ENCODE measurements around the gene ELFN1. TPM values are rescaled to one million over a fixed set of nuclear protein-coding genes. Genes with fewer than 3 reads are reported as not detected.

The ELFN1 gene
- total and polyA plus RNA-seq, 9 of the 15 experiments (the other 6 are each of a cell fraction or from before 2014, with no cell fraction given) = 0.04 to 0.64 (median 0.18) TPM; not detected in 2

DNA sequence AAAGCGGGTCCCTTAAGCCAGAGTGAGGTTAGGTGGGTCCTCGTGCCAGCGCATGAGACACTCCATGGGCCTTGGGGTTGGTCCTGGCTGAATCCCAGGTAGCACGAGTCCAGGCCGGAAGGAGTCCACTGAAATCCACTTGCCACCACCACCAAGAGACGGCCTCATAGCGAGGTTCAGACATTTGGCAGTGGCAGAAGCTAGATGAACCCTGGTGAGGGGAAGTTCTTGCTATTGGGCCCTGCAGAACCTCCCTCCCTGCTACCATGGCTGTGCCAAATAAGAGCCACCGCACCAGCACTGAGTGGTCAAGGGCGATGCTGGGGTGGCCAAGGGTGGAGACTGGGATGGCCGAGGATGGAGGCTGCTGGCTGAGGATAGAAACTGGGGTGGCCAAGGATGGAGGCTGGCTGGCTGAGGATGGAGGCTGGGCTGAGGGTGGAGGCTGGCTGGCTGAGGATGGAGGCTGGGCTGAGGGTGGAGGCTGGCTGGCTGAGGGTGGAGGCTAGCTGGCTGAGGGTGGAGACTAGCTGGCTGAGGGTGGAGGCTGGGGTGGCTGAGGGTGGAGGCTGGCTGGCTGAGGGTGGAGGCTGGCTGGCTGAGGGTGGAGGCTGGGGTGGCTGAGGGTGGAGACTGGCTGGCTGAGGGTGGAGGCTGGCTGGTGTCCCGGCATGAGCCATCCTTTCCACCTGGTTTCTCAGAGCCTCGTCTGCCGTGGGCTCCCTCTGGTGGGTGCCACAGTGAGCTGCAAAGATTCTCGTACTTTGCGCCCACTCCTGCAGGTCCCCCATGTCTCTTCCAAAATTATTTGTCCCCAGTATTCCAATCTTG, 88.2 kb downstream of the ELFN1 start (continued):
- TF ChIP-seq, protein P1, sequence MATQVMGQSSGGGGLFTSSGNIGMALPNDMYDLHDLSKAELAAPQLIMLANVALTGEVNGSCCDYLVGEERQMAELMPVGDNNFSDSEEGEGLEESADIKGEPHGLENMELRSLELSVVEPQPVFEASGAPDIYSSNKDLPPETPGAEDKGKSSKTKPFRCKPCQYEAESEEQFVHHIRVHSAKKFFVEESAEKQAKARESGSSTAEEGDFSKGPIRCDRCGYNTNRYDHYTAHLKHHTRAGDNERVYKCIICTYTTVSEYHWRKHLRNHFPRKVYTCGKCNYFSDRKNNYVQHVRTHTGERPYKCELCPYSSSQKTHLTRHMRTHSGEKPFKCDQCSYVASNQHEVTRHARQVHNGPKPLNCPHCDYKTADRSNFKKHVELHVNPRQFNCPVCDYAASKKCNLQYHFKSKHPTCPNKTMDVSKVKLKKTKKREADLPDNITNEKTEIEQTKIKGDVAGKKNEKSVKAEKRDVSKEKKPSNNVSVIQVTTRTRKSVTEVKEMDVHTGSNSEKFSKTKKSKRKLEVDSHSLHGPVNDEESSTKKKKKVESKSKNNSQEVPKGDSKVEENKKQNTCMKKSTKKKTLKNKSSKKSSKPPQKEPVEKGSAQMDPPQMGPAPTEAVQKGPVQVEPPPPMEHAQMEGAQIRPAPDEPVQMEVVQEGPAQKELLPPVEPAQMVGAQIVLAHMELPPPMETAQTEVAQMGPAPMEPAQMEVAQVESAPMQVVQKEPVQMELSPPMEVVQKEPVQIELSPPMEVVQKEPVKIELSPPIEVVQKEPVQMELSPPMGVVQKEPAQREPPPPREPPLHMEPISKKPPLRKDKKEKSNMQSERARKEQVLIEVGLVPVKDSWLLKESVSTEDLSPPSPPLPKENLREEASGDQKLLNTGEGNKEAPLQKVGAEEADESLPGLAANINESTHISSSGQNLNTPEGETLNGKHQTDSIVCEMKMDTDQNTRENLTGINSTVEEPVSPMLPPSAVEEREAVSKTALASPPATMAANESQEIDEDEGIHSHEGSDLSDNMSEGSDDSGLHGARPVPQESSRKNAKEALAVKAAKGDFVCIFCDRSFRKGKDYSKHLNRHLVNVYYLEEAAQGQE (IDR thresholded peaks at IDR 0.05; ENCODE audit: borderline replicate concordance) = peak; percentile 37; the same call in 1 of the 2 replicates
- TF ChIP-seq, protein P1 (CRISPR knock-in tag; IDR thresholded peaks at IDR 0.05; ENCODE audit: low read depth) = no peak
- TF ChIP-seq, protein P2, sequence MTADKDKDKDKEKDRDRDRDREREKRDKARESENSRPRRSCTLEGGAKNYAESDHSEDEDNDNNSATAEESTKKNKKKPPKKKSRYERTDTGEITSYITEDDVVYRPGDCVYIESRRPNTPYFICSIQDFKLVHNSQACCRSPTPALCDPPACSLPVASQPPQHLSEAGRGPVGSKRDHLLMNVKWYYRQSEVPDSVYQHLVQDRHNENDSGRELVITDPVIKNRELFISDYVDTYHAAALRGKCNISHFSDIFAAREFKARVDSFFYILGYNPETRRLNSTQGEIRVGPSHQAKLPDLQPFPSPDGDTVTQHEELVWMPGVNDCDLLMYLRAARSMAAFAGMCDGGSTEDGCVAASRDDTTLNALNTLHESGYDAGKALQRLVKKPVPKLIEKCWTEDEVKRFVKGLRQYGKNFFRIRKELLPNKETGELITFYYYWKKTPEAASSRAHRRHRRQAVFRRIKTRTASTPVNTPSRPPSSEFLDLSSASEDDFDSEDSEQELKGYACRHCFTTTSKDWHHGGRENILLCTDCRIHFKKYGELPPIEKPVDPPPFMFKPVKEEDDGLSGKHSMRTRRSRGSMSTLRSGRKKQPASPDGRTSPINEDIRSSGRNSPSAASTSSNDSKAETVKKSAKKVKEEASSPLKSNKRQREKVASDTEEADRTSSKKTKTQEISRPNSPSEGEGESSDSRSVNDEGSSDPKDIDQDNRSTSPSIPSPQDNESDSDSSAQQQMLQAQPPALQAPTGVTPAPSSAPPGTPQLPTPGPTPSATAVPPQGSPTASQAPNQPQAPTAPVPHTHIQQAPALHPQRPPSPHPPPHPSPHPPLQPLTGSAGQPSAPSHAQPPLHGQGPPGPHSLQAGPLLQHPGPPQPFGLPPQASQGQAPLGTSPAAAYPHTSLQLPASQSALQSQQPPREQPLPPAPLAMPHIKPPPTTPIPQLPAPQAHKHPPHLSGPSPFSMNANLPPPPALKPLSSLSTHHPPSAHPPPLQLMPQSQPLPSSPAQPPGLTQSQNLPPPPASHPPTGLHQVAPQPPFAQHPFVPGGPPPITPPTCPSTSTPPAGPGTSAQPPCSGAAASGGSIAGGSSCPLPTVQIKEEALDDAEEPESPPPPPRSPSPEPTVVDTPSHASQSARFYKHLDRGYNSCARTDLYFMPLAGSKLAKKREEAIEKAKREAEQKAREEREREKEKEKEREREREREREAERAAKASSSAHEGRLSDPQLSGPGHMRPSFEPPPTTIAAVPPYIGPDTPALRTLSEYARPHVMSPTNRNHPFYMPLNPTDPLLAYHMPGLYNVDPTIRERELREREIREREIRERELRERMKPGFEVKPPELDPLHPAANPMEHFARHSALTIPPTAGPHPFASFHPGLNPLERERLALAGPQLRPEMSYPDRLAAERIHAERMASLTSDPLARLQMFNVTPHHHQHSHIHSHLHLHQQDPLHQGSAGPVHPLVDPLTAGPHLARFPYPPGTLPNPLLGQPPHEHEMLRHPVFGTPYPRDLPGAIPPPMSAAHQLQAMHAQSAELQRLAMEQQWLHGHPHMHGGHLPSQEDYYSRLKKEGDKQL (CRISPR knock-in tag; IDR thresholded peaks at IDR 0.05; ENCODE audit: borderline replicate concordance) = no peak
- TF ChIP-seq, protein P3, sequence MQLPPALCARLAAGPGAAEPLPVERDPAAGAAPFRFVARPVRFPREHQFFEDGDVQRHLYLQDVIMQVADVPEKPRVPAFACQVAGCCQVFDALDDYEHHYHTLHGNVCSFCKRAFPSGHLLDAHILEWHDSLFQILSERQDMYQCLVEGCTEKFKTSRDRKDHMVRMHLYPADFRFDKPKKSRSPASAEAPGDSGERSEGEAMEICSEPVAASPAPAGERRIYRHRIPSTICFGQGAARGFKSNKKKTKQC (CRISPR knock-in tag; IDR thresholded peaks at IDR 0.05) = no peak
- TF ChIP-seq, protein P4, sequence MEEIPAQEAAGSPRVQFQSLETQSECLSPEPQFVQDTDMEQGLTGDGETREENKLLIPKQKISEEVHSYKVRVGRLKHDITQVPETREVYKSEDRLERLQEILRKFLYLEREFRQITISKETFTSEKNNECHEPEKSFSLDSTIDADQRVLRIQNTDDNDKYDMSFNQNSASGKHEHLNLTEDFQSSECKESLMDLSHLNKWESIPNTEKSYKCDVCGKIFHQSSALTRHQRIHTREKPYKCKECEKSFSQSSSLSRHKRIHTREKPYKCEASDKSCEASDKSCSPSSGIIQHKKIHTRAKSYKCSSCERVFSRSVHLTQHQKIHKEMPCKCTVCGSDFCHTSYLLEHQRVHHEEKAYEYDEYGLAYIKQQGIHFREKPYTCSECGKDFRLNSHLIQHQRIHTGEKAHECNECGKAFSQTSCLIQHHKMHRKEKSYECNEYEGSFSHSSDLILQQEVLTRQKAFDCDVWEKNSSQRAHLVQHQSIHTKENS (CRISPR knock-in tag; IDR thresholded peaks at IDR 0.05) = no peak
- TF ChIP-seq HNRNPK (IDR thresholded peaks at IDR 0.05; ENCODE audit: low read depth, low read length, poor library complexity, severe bottlenecking) (no peak), ZC3H8 (IDR thresholded peaks at IDR 0.05) (no peak), LARP7 (IDR thresholded peaks at IDR 0.05) (no peak)
